WTC11 (cell line): ENCODE results near the gene SPRED1. TPM values are rescaled to one million over a fixed set of nuclear protein-coding genes. Genes with fewer than 3 reads are reported as not detected.
A peak's percentile ranks its signal among the peaks of the same experiment; 100 is the strongest.

Experiments
- ATAC-seq: fragments of 200-7000 bp; cut with Tn5 transposase; 2 replicates; pipeline ENCODE4 v1.10.0; 2021; ENCODE audit warnings: mild to moderate bottlenecking, moderate library complexity
- CTCF ChIA-PET: fragments of 300-600 bp; sonication (Branson Sonifier 250); formaldehyde crosslinking; loops from one replicate; lab custom pipeline; 2021; ENCODE audit warnings: antibody characterized with exemption; lab: Charles Lee
- POLR2A ChIA-PET: fragments of 350-600 bp; sonication (Branson Sonifier 250); formaldehyde crosslinking; loops from one replicate; lab custom pipeline; 2021; ENCODE audit warnings: antibody characterized with exemption; lab: Charles Lee
- DNase-seq: peaks from one replicate; pipeline ENCODE4 v3.0.0; 2021; ENCODE audit warnings: low spot score
- H3K27ac Mint-ChIP-seq: 2 replicates; pipeline ENCODE4 v1.8.0; 2021; ENCODE audit warnings: mixed read lengths
- H3K27me3 Mint-ChIP-seq: 2 replicates; pipeline ENCODE4 v1.8.0; 2021; ENCODE audit warnings: low read depth, mild to moderate bottlenecking, moderate library complexity, mixed read lengths
- H3K36me3 Mint-ChIP-seq: 2 replicates; pipeline ENCODE4 v1.8.0; 2021; ENCODE audit warnings: mixed read lengths
- H3K4me1 Mint-ChIP-seq: 2 replicates; pipeline ENCODE4 v1.8.0; 2022; ENCODE audit warnings: mixed read lengths
- H3K4me3 Mint-ChIP-seq: 2 replicates; pipeline ENCODE4 v1.8.0; 2021; ENCODE audit warnings: mild to moderate bottlenecking, moderate library complexity, mixed read lengths
- H3K9me3 Mint-ChIP-seq: 2 replicates; pipeline ENCODE4 v1.8.0; 2021; ENCODE audit warnings: mixed read lengths
- ATF1 ChIP-seq: sonication (generic); formaldehyde crosslinking; IDR thresholded peaks from 2 replicates; pipeline ENCODE4 v1.8.1; 2023; ENCODE audit warnings: mild to moderate bottlenecking, moderate library complexity, missing genetic modification reagents
- CBFB ChIP-seq: sonication (generic); formaldehyde crosslinking; IDR thresholded peaks from 2 replicates; pipeline ENCODE4 v1.8.1; 2022; ENCODE audit warnings: mild to moderate bottlenecking, low read depth, missing genetic modification reagents
- CREM ChIP-seq: sonication (generic); formaldehyde crosslinking; IDR thresholded peaks from 2 replicates; pipeline ENCODE4 v1.8.1; 2022; ENCODE audit warnings: mild to moderate bottlenecking, missing genetic modification reagents, moderate library complexity
- E2F5 ChIP-seq: sonication (generic); formaldehyde crosslinking; IDR thresholded peaks from 2 replicates; pipeline ENCODE4 v1.8.1; 2022; ENCODE audit warnings: mild to moderate bottlenecking, moderate library complexity, missing genetic modification reagents
- ELF4 ChIP-seq: sonication (generic); formaldehyde crosslinking; IDR thresholded peaks from 2 replicates; pipeline ENCODE4 v1.8.1; 2022; ENCODE audit warnings: low read depth, mild to moderate bottlenecking, moderate library complexity, missing genetic modification reagents
- EMX1 ChIP-seq: fragments of 250-450 bp; sonication (Bioruptor Pico); IDR thresholded peaks from 2 replicates; pipeline ENCODE4 v1.8.0; 2021; ENCODE audit warnings: mild to moderate bottlenecking
- MLX ChIP-seq: sonication (generic); formaldehyde crosslinking; IDR thresholded peaks from 2 replicates; pipeline ENCODE4 v1.8.1; 2023; ENCODE audit warnings: mild to moderate bottlenecking, missing genetic modification reagents, moderate library complexity
- MXD4 ChIP-seq: fragments of 250-450 bp; sonication (Bioruptor Pico); IDR thresholded peaks from 2 replicates; pipeline ENCODE4 v1.8.0; 2021; ENCODE audit warnings: mild to moderate bottlenecking, moderate library complexity, borderline replicate concordance
- MYBL2 ChIP-seq: sonication (generic); formaldehyde crosslinking; IDR thresholded peaks from 2 replicates; pipeline ENCODE4 v1.8.1; 2023; ENCODE audit warnings: mild to moderate bottlenecking, moderate library complexity, missing genetic modification reagents
- NR2C2 ChIP-seq: sonication (generic); formaldehyde crosslinking; IDR thresholded peaks from 2 replicates; pipeline ENCODE4 v1.8.0; 2022; ENCODE audit warnings: mild to moderate bottlenecking, missing genetic modification reagents
- PRRX2 ChIP-seq: fragments of 250-450 bp; sonication (Bioruptor Pico); IDR thresholded peaks from 2 replicates; pipeline ENCODE4 v1.8.0; 2021; ENCODE audit warnings: mild to moderate bottlenecking
- SMAD4 ChIP-seq: sonication (generic); formaldehyde crosslinking; IDR thresholded peaks from 2 replicates; pipeline ENCODE4 v1.8.0; 2022; ENCODE audit warnings: mild to moderate bottlenecking, missing genetic modification reagents
- SOX15 ChIP-seq: fragments of 250-450 bp; sonication (Bioruptor Pico); IDR thresholded peaks from 2 replicates; pipeline ENCODE4 v1.9.0; 2021; ENCODE audit warnings: mild to moderate bottlenecking
- STAT6 ChIP-seq: sonication (generic); formaldehyde crosslinking; conservative IDR thresholded peaks from 2 replicates; pipeline ENCODE4 v1.8.1; 2023; ENCODE audit warnings: mild to moderate bottlenecking, low read depth, missing genetic modification reagents, moderate library complexity
- TCF7 ChIP-seq: sonication (generic); formaldehyde crosslinking; IDR thresholded peaks from 2 replicates; pipeline ENCODE4 v1.8.0; 2022; ENCODE audit warnings: mild to moderate bottlenecking, low read depth, missing genetic modification reagents, moderate library complexity
- TP53 ChIP-seq: sonication (generic); formaldehyde crosslinking; IDR thresholded peaks from 2 replicates; pipeline ENCODE4 v1.8.1; 2023; ENCODE audit warnings: mild to moderate bottlenecking, missing genetic modification reagents
- ZNF121 ChIP-seq: sonication (generic); formaldehyde crosslinking; IDR thresholded peaks from 2 replicates; pipeline ENCODE4 v1.8.0; 2023; ENCODE audit warnings: missing genetic modification reagents
- ZNF138 ChIP-seq: sonication (generic); formaldehyde crosslinking; conservative IDR thresholded peaks from 2 replicates; pipeline ENCODE4 v1.8.1; 2022; ENCODE audit warnings: mild to moderate bottlenecking, moderate library complexity, missing genetic modification reagents
- ZNF416 ChIP-seq: fragments of 250-450 bp; sonication (Bioruptor Pico); IDR thresholded peaks from 2 replicates; pipeline ENCODE4 v1.9.0; 2021; ENCODE audit warnings: mild to moderate bottlenecking, inconsistent platforms
- ZNF423 ChIP-seq: fragments of 250-450 bp; sonication (Bioruptor Pico); IDR thresholded peaks from 2 replicates; pipeline ENCODE4 v2.1.2; 2022; ENCODE audit warnings: mild to moderate bottlenecking, moderate library complexity
- ZNF425 ChIP-seq: fragments of 250-450 bp; sonication (Bioruptor Pico); conservative IDR thresholded peaks from 2 replicates; pipeline ENCODE4 v1.9.0; 2021; ENCODE audit warnings: mild to moderate bottlenecking
- ZNF512 ChIP-seq: sonication (generic); formaldehyde crosslinking; IDR thresholded peaks from 2 replicates; pipeline ENCODE4 v1.8.1; 2022; ENCODE audit warnings: missing genetic modification reagents, borderline replicate concordance
- ZSCAN18 ChIP-seq: fragments of 250-450 bp; sonication (Bioruptor Pico); IDR thresholded peaks from 2 replicates; pipeline ENCODE4 v2.1.2; 2022; ENCODE audit warnings: mild to moderate bottlenecking, moderate library complexity
- total RNA-seq: library from RNA; stranded (reverse); gene quantifications from 3 replicates; pipeline ENCODE4 v1.2.3, GENCODE V29; 2021

Gene SPRED1
- total RNA-seq, 1 experiment from 2014 or later = 35.9 TPM

GRCh38 chr15:38259134-38259533 lies 6.5 kb downstream of the SPRED1 start:
- no peak overlapping the region for H3K4me3 Mint-ChIP-seq

GRCh38 chr15:38260077-38260476 lies 7.4 kb downstream of the SPRED1 start:
- Mint-ChIP-seq H3K4me3 (peak overlapping the region; percentile 49), H3K36me3 (no peaks in the 10 kb centered on the region), H3K9me3 (no peaks in the 10 kb centered on the region), H3K27ac (peak overlapping the region; percentile 97), H3K27me3 (no peaks in the 10 kb centered on the region), H3K4me1 (peaks cover 40% of the 10 kb centered on the region)
- ChIA-PET CTCF (interaction anchor here (1.1 to 1.7 kb wide), 2 partner anchors 8 to 36 kb away, joined by 3 to 9 read pairs; partner anchors contain the start of gene SPRED1), POLR2A (interaction anchor here (0.7 to 1.2 kb wide), 2 partner anchors 8 to 13 kb away, joined by 3 to 7 read pairs; partner anchors contain the start of gene SPRED1)
- peak; percentile 84 for ATAC-seq
- no peak for DNase-seq
- TF ChIP-seq ZNF425 (CRISPR knock-in tag) (no peak), ZNF138 (CRISPR knock-in tag) (no peak), CREM (no peak), ZNF423 (CRISPR knock-in tag) (no peak), ZNF512 (CRISPR knock-in tag) (no peak), ZSCAN18 (CRISPR knock-in tag) (no peak), SOX15 (no peak), ELF4 (no peak), EMX1 (no peak)

More at GRCh38 chr15:38259134-38259533, 6.5 kb downstream of the SPRED1 start:
- Mint-ChIP-seq H3K9me3 (no peaks in the 10 kb centered on the region), H3K36me3 (no peaks in the 10 kb centered on the region), H3K27ac (peak overlapping the region; percentile 27; the same call in 1 of the 2 replicates), H3K27me3 (no peaks in the 10 kb centered on the region)
- DNase-seq = no peak
- ChIA-PET POLR2A (no interaction called here), CTCF (interaction anchor here (1.7 kb wide), 1 partner anchor 7 kb away, joined by 9 read pairs; the partner anchor contains the start of gene SPRED1)
- no peak for TF ChIP-seq MXD4 (CRISPR knock-in tag)
- peak; percentile 73; the same call in 1 of the 2 replicates for TF ChIP-seq ZNF121
- TF ChIP-seq, all 79 proteins: peak for 1
- no peak for ATAC-seq
- H3K4me1 Mint-ChIP-seq = peaks cover 47% of the 10 kb centered on the region

- ChIA-PET POLR2A (interaction anchor here (1.0 to 1.9 kb wide), 2 partner anchors 10 to 12 kb away, joined by 3 to 8 read pairs; partner anchors contain the start of gene SPRED1), CTCF (no interaction called here)
- Mint-ChIP-seq H3K27me3 (no peaks in the 10 kb centered on the region), H3K4me1 (peaks cover 27% of the 10 kb centered on the region), H3K9me3 (no peaks in the 10 kb centered on the region), H3K27ac (no peak overlapping the region), H3K36me3 (peaks cover 3% of the 10 kb centered on the region; the same call in 1 of the 2 replicates), H3K4me3 (no peak overlapping the region)
- ATAC-seq = no peak
- DNase-seq = no peak
- no peak for TF ChIP-seq ATF1 (CRISPR knock-in tag)
- no peak for TF ChIP-seq CBFB (CRISPR knock-in tag)
- TF ChIP-seq TCF7 = no peak
- TF ChIP-seq SMAD4 (CRISPR knock-in tag) = no peak
- no peak for TF ChIP-seq TP53 (CRISPR knock-in tag)
- no peak for TF ChIP-seq E2F5 (CRISPR knock-in tag)
- TF ChIP-seq MLX (CRISPR knock-in tag) = no peak
- TF ChIP-seq ZNF416 (CRISPR knock-in tag) = no peak
- TF ChIP-seq STAT6 (CRISPR knock-in tag) = no peak
- TF ChIP-seq PRRX2 (CRISPR knock-in tag) = no peak
- no peak for TF ChIP-seq ZNF423 (CRISPR knock-in tag)
- TF ChIP-seq NR2C2 (CRISPR knock-in tag) = no peak
- no peak for TF ChIP-seq MYBL2
Observed at GRCh38 chr15:38263251-38263650, 10.6 kb downstream of the SPRED1 start.
